GM06990 (cell line): ENCODE data around the gene PPP3CA.
A peak's percentile ranks its signal among the peaks of the same experiment; 100 is the strongest.

ENCODE experiments used
- DNase-seq: peaks from one replicate; pipeline ENCODE4 v3.0.0-alpha.2; 2011; ENCODE audit not compliant: insufficient read length; ENCODE audit errors: extremely low read depth
- H3K27me3 ChIP-seq: replicated peaks from 2 replicates; pipeline ENCODE4 v1.6.0; 2011; ENCODE audit warnings: low read length; ENCODE audit not compliant: control insufficient read depth, insufficient read depth
- H3K36me3 ChIP-seq: 2 replicates; pipeline ENCODE4 v1.5.1; 2011; ENCODE audit warnings: low read length; ENCODE audit not compliant: control insufficient read depth, insufficient read depth
- H3K4me3 ChIP-seq: replicated peaks from 2 replicates; pipeline ENCODE4 v1.5.1; 2011; ENCODE audit warnings: low read depth, mild to moderate bottlenecking, control low read depth, low read length
- CTCF ChIP-seq: IDR thresholded peaks from 2 replicates; pipeline ENCODE4 v1.5.1; 2011; ENCODE audit warnings: low read length, control low read depth, mild to moderate bottlenecking, inconsistent platforms; ENCODE audit not compliant: insufficient read depth, poor library complexity, severe bottlenecking

The PPP3CA gene

GRCh38 chr4:101019313-101019712 is 328.0 kb downstream of the PPP3CA start:
- no peak for DNase-seq
- H3K4me3 ChIP-seq = peak overlapping the region; percentile 10; the same call in 1 of the 2 replicates
- H3K27me3 ChIP-seq = no peaks in the 10 kb centered on the region
- no peak for TF ChIP-seq CTCF
- H3K36me3 ChIP-seq = no peaks in the 10 kb centered on the region

DNA sequence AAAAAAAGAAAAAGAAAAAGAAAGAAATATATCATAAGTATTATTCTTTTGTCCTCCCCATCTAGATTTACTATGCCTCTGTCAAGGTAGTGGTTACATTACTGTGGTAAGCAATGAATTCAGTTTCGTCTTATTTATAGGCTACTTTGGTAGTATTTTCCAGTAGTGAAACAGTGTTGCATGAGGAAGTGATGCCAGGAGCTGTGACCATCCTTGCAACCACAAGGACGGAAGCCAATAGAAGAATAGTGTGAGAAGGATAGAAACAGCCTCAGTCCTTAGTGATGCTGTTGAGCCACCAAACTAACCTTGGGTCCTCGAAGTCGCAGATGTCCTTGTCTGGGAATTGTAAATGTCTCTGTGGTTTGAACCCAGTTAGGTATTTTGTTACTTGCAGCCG is 328.5 kb downstream of the PPP3CA start:
- Histone ChIP-seq H3K4me3 (no peak overlapping the region), H3K36me3 (no peaks in the 10 kb centered on the region), H3K27me3 (no peaks in the 10 kb centered on the region)
- DNase-seq = peak; percentile 73
- no peak for TF ChIP-seq CTCF

DNA sequence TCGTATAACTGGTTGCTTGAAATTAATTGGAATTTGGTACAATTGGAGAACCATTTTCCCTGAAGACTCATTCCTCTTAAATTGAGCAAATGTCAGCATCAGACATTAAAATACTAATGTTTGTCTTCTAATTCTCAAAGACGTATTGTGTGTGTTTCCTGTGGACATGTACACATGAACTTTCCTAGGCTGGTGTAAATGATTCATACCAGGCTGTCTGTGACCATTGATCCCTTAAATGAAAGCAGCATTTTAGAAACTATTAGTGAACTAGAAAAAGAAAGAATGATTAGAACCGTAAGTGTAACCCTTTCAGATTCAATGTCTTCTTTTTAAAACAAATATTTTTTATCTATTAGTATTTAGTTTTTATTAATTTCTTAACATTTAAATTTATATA is 332.9 kb downstream of the PPP3CA start:
- H3K36me3 ChIP-seq = no peaks in the 10 kb centered on the region
- H3K27me3 ChIP-seq = no peaks in the 10 kb centered on the region
- DNase-seq = peak; percentile 47
- no peak for TF ChIP-seq CTCF
- no peak overlapping the region for H3K4me3 ChIP-seq

GRCh38 chr4:101010987-101011386 is 336.3 kb downstream of the PPP3CA start:
- H3K27me3 ChIP-seq = no peaks in the 10 kb centered on the region
- no peak for TF ChIP-seq CTCF
- H3K4me3 ChIP-seq = no peak overlapping the region
- DNase-seq = no peak
- H3K36me3 ChIP-seq = no peaks in the 10 kb centered on the region

GRCh38 chr4:101009471-101009870 is 337.9 kb downstream of the PPP3CA start:
- no peak for TF ChIP-seq CTCF
- no peak overlapping the region for H3K4me3 ChIP-seq
- no peak for DNase-seq

DNA sequence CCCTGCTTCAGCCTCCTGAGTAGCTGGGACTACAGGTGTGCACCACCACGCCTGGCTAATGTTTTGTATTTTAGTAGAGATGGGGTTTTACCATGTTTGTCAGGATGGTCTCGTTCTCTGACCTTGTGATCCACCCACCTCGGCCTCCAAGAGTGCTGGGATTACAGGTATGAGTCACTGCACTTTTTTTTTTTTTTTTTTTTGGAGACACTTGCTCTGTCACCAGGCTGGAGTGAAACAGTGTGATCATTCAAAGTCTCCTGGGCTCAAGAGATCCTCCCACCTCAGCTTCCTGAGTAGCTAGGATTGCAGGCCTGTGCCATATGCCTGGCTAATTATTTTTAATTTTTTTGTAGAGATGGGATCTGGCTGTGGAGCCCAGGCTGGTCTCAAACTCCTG is 338.8 kb downstream of the PPP3CA start:
- TF ChIP-seq CTCF = no peak
- Histone ChIP-seq H3K4me3 (no peak overlapping the region), H3K27me3 (no peaks in the 10 kb centered on the region), H3K36me3 (no peaks in the 10 kb centered on the region)
- no peak for DNase-seq

More at GRCh38 chr4:101009471-101009870, 337.9 kb downstream of the PPP3CA start:
- H3K27me3 ChIP-seq = no peaks in the 10 kb centered on the region
- no peaks in the 10 kb centered on the region for H3K36me3 ChIP-seq
